SK-N-SH treated with all-trans-retinoic acid at 6 μM for 48 hours (cell line): ENCODE measurements around the gene OR2D3.
"Not testable (repeated sequence)": the region's sequence is repeated elsewhere in the genome, so short reads cannot be mapped to it uniquely, and the experiment has no call there.

Experiments
- ATAC-seq: fragments of 200-7000 bp; cut with Tn5 transposase; 3 replicates; pipeline ENCODE4 v1.9.1; 2020; ENCODE audit warnings: mild to moderate bottlenecking, moderate library complexity
- ARNTL ChIP-seq: fragments of 450-650 bp; formaldehyde crosslinking; IDR thresholded peaks from 2 replicates; pipeline ENCODE4 v1.5.0; 2020; ENCODE audit warnings: low read depth, mild to moderate bottlenecking, moderate library complexity, borderline replicate concordance
- BACH2 ChIP-seq: fragments of 250-450 bp; sonication (Bioruptor Pico); IDR thresholded peaks from 2 replicates; pipeline ENCODE4 v1.9.0; 2021; ENCODE audit warnings: mild to moderate bottlenecking, borderline replicate concordance
- CSDC2 ChIP-seq: fragments of 250-450 bp; sonication (Bioruptor Pico); IDR thresholded peaks from 2 replicates; pipeline ENCODE4 v1.5.0; 2020; ENCODE audit warnings: mild to moderate bottlenecking, moderate library complexity
- ESRRG ChIP-seq: fragments of 250-450 bp; sonication (Bioruptor Pico); IDR thresholded peaks from 2 replicates; pipeline ENCODE4 v1.6.1; 2021; ENCODE audit warnings: mild to moderate bottlenecking
- GLIS3 ChIP-seq: fragments of 250-450 bp; sonication (Bioruptor Pico); IDR thresholded peaks from 2 replicates; pipeline ENCODE4 v1.5.0; 2020; ENCODE audit warnings: mild to moderate bottlenecking, moderate library complexity
- ISL1 ChIP-seq: fragments of 250-450 bp; sonication (Bioruptor Pico); IDR thresholded peaks from 2 replicates; pipeline ENCODE4 v2.1.2; 2022; ENCODE audit warnings: mild to moderate bottlenecking, moderate library complexity
- PPARA ChIP-seq: fragments of 250-450 bp; sonication (Bioruptor Pico); IDR thresholded peaks from 2 replicates; pipeline ENCODE4 v1.5.0; 2020; ENCODE audit warnings: mild to moderate bottlenecking, borderline replicate concordance
- RARB ChIP-seq: fragments of 250-450 bp; sonication (Bioruptor Pico); IDR thresholded peaks from 2 replicates; pipeline ENCODE4 v1.8.0; 2021; ENCODE audit warnings: mild to moderate bottlenecking, moderate library complexity
- SNAI2 ChIP-seq: fragments of 250-450 bp; sonication (Bioruptor Pico); IDR thresholded peaks from 2 replicates; pipeline ENCODE4 v1.5.0; 2020; ENCODE audit warnings: mild to moderate bottlenecking, moderate library complexity
- TCF4 ChIP-seq: fragments of 250-450 bp; sonication (Bioruptor Pico); IDR thresholded peaks from 2 replicates; pipeline ENCODE4 v1.8.0; 2021; ENCODE audit warnings: mild to moderate bottlenecking, moderate library complexity, borderline replicate concordance
- TOX ChIP-seq: fragments of 250-450 bp; sonication (Bioruptor Pico); IDR thresholded peaks from 2 replicates; pipeline ENCODE4 v1.8.0; 2021; ENCODE audit warnings: mild to moderate bottlenecking, moderate library complexity, borderline replicate concordance
- ZC3H10 ChIP-seq: fragments of 250-450 bp; sonication (Bioruptor Pico); IDR thresholded peaks from 2 replicates; pipeline ENCODE4 v1.5.1; 2021; ENCODE audit warnings: mild to moderate bottlenecking, moderate library complexity
- ZFP3 ChIP-seq: fragments of 250-450 bp; sonication (Bioruptor Pico); IDR thresholded peaks from 2 replicates; pipeline ENCODE4 v1.5.0; 2020; ENCODE audit warnings: mild to moderate bottlenecking, moderate library complexity
- ZFP30 ChIP-seq: fragments of 450-650 bp; formaldehyde crosslinking; IDR thresholded peaks from 2 replicates; pipeline ENCODE4 v1.5.0; 2022; ENCODE audit warnings: mild to moderate bottlenecking, moderate library complexity
- ZNF565 ChIP-seq: fragments of 450-650 bp; formaldehyde crosslinking; conservative IDR thresholded peaks from 2 replicates; pipeline ENCODE4 v1.5.0; 2020; ENCODE audit warnings: low read depth, mild to moderate bottlenecking, moderate library complexity
- ZNF70 ChIP-seq: fragments of 450-650 bp; formaldehyde crosslinking; IDR thresholded peaks from 2 replicates; pipeline ENCODE4 v1.5.0; 2020; ENCODE audit warnings: mild to moderate bottlenecking, moderate library complexity
- ZNF8 ChIP-seq: fragments of 450-650 bp; formaldehyde crosslinking; IDR thresholded peaks from 2 replicates; pipeline ENCODE4 v1.5.0; 2020; ENCODE audit warnings: mild to moderate bottlenecking, moderate library complexity
- TF ChIP-seq, protein P1 (sequence below): fragments of 250-450 bp; sonication (Bioruptor Pico); IDR thresholded peaks from 2 replicates; pipeline ENCODE4 v1.8.0; 2021; ENCODE audit warnings: low read depth, mild to moderate bottlenecking, moderate library complexity, borderline replicate concordance
- TF ChIP-seq, protein P2 (sequence below): fragments of 250-450 bp; sonication (Bioruptor Pico); IDR thresholded peaks from 2 replicates; pipeline ENCODE4 v1.5.1; 2020; ENCODE audit warnings: low read depth, mild to moderate bottlenecking, moderate library complexity
- TF ChIP-seq, protein P3 (sequence below): fragments of 250-450 bp; sonication (Bioruptor Pico); IDR thresholded peaks from 2 replicates; pipeline ENCODE4 v1.5.1; 2021; ENCODE audit warnings: mild to moderate bottlenecking, moderate library complexity
- TF ChIP-seq, protein P4 (sequence below): fragments of 250-450 bp; sonication (Bioruptor Pico); IDR thresholded peaks from 2 replicates; pipeline ENCODE4 v1.8.0; 2020; ENCODE audit warnings: mild to moderate bottlenecking, moderate library complexity, borderline replicate concordance

OR2D3 gene

DNA sequence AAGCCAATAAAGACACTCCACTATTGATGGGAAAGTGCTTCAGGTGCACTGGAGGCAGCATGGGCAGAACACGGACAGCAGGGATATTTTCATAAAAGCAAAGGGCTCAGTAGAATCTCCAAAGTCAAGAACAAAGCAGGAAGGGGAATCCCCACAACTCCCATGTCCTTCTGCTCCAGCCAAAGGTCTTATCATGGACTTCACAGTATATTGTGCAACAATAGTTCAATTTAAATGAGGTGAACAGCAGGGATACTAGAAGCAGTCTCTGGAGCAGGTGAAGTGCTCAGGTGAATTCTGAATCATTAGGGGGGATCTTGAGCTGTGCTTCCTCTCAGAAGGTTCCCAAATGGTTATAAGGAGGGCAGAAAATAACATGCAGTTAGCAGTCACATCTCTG, 21.9 kb upstream of the OR2D3 start:
- ATAC-seq = no peak
- TF ChIP-seq, protein P1, sequence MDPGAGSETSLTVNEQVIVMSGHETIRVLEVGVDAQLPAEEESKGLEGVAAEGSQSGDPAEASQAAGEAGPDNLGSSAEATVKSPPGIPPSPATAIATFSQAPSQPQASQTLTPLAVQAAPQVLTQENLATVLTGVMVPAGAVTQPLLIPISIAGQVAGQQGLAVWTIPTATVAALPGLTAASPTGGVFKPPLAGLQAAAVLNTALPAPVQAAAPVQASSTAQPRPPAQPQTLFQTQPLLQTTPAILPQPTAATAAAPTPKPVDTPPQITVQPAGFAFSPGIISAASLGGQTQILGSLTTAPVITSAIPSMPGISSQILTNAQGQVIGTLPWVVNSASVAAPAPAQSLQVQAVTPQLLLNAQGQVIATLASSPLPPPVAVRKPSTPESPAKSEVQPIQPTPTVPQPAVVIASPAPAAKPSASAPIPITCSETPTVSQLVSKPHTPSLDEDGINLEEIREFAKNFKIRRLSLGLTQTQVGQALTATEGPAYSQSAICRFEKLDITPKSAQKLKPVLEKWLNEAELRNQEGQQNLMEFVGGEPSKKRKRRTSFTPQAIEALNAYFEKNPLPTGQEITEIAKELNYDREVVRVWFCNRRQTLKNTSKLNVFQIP (CRISPR knock-in tag) = no peak
- TF ChIP-seq ISL1 (CRISPR knock-in tag) = no peak
- TF ChIP-seq BACH2 (CRISPR knock-in tag) = no peak
- no peak for TF ChIP-seq ESRRG (CRISPR knock-in tag)
- TF ChIP-seq RARB (CRISPR knock-in tag) = no peak
- TF ChIP-seq ARNTL = no peak
- TF ChIP-seq PPARA (CRISPR knock-in tag) = no peak
- TF ChIP-seq, all 23 proteins: peak for 0

DNA sequence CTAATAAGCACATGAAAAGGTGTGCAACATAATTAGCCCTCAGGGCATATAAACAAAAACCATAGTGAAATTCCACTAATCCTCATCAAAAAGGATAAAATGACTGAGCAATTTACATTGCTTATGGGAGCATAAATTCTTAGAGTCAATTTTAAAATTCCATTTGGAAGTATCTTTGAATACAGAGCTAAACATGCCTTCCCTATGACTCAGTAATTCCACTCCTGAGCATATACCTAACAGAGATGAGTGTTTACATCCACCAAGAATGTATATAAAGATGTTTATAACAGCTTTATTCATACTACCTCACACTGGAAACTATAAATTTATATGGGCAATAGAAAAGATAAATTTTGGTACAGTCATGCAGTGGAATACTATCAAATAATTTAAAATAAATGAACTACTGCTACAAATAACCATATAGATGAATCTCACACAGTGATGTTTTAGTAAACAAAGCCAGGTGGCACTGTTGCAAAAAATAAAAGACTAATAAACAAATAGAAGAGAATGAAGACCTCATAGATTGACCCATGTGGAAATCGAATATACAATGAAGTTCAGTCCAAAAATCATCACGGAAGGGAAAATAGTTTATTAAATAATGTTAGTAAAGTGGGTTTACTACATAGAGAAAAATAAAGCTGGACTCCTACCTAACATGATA, 20.3 kb upstream of the OR2D3 start:
- no peak for ATAC-seq

DNA sequence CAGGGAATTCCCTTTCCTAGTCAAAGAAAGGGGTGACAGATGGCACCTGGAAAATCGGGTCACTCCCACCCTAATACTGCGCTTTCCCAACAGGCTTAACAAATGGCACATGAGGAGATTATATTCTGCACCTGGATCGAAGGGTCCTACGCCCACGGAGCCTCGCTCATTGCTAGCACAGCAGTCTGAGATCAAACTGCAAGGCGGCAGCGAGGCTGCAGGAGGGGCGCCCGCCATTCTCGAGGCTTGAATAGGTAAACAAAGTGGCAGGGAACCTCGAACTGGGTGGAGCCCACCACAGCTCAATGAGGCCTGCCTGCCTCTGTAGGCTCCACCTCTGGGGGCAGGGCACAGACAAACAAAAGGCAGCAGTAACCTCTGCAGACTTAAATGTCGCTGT, 16.0 kb upstream of the OR2D3 start:
- ATAC-seq = not testable (repeated sequence)

More for the DNA sequence above, 20.3 kb upstream of the OR2D3 start:
- no peak for TF ChIP-seq ISL1 (CRISPR knock-in tag)
- TF ChIP-seq, protein P2, sequence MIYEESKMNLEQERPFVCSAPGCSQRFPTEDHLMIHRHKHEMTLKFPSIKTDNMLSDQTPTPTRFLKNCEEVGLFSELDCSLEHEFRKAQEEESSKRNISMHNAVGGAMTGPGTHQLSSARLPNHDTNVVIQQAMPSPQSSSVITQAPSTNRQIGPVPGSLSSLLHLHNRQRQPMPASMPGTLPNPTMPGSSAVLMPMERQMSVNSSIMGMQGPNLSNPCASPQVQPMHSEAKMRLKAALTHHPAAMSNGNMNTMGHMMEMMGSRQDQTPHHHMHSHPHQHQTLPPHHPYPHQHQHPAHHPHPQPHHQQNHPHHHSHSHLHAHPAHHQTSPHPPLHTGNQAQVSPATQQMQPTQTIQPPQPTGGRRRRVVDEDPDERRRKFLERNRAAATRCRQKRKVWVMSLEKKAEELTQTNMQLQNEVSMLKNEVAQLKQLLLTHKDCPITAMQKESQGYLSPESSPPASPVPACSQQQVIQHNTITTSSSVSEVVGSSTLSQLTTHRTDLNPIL (CRISPR knock-in tag) = no peak
- no peak for TF ChIP-seq ZFP3
- no peak for TF ChIP-seq SNAI2 (CRISPR knock-in tag)
- TF ChIP-seq ZNF70 (CRISPR knock-in tag) = no peak
- no peak for TF ChIP-seq ARNTL
- TF ChIP-seq BACH2 (CRISPR knock-in tag) = no peak
- TF ChIP-seq, protein P3, sequence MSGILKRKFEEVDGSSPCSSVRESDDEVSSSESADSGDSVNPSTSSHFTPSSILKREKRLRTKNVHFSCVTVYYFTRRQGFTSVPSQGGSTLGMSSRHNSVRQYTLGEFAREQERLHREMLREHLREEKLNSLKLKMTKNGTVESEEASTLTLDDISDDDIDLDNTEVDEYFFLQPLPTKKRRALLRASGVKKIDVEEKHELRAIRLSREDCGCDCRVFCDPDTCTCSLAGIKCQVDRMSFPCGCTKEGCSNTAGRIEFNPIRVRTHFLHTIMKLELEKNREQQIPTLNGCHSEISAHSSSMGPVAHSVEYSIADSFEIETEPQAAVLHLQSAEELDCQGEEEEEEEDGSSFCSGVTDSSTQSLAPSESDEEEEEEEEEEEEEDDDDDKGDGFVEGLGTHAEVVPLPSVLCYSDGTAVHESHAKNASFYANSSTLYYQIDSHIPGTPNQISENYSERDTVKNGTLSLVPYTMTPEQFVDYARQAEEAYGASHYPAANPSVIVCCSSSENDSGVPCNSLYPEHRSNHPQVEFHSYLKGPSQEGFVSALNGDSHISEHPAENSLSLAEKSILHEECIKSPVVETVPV (CRISPR knock-in tag) = no peak
- no peak for TF ChIP-seq TOX (CRISPR knock-in tag)
- no peak for TF ChIP-seq CSDC2 (CRISPR knock-in tag)
- TF ChIP-seq ZNF8 (CRISPR knock-in tag) = no peak
- TF ChIP-seq ZC3H10 (CRISPR knock-in tag) = no peak
- TF ChIP-seq ZFP30 (CRISPR knock-in tag) = no peak
- no peak for TF ChIP-seq TCF4 (CRISPR knock-in tag)
- no peak for TF ChIP-seq GLIS3 (CRISPR knock-in tag)
- no peak for TF ChIP-seq RARB (CRISPR knock-in tag)
- TF ChIP-seq ZNF565 (CRISPR knock-in tag) = no peak
- TF ChIP-seq, protein P4, sequence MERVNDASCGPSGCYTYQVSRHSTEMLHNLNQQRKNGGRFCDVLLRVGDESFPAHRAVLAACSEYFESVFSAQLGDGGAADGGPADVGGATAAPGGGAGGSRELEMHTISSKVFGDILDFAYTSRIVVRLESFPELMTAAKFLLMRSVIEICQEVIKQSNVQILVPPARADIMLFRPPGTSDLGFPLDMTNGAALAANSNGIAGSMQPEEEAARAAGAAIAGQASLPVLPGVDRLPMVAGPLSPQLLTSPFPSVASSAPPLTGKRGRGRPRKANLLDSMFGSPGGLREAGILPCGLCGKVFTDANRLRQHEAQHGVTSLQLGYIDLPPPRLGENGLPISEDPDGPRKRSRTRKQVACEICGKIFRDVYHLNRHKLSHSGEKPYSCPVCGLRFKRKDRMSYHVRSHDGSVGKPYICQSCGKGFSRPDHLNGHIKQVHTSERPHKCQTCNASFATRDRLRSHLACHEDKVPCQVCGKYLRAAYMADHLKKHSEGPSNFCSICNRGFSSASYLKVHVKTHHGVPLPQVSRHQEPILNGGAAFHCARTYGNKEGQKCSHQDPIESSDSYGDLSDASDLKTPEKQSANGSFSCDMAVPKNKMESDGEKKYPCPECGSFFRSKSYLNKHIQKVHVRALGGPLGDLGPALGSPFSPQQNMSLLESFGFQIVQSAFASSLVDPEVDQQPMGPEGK (CRISPR knock-in tag) = no peak
- TF ChIP-seq, protein P1 (CRISPR knock-in tag) = no peak
- TF ChIP-seq PPARA (CRISPR knock-in tag) = no peak
- TF ChIP-seq, all 23 proteins: peak for 0

DNA sequence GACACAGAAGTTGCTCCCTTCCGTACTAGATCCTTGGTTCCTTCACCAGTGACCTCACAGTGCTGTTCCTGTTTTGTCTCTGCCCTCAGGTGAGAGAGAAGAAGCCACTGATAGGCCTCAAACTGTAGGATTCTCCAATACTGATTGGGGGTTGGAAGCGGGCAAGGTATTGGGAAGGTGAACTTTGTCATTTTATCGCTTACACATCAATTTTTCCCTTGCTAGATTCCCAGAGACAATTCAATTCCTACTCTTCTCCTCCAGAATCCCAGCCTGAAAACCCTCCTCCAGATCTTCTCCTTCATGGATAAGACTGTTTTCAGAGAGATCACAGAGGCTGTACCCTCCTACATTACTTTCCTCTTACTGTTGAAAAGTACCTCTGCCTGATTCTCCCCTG, 9.4 kb upstream of the OR2D3 start:
- ATAC-seq = no peak
- TF ChIP-seq ARNTL (no peak), ZFP3 (no peak), ZNF8 (CRISPR knock-in tag) (no peak), CSDC2 (CRISPR knock-in tag) (no peak), PPARA (CRISPR knock-in tag) (no peak)
